Lower leg skin (tissue), 3 donors: Measurements from ENCODE around the gene RRAGD.

Experiments
- POLR2A ChIP-seq, 2 donors: fragments of 450-650 bp; IDR thresholded peaks; one replicate each; pipeline ENCODE4 v1.6.1; 2016 to 2017; ENCODE audit warnings: antibody characterized with exemption in 2 of 2, mild to moderate bottlenecking in 1 of 2, moderate library complexity in 1 of 2
- TF ChIP-seq, protein P1 (sequence below), 3 donors: fragments of 450-650 bp; IDR thresholded peaks; one replicate each; pipeline ENCODE4 v1.5.1; 2016; ENCODE audit warnings: antibody characterized with exemption in 3 of 3, mild to moderate bottlenecking in 3 of 3, moderate library complexity in 2 of 3

DNA sequence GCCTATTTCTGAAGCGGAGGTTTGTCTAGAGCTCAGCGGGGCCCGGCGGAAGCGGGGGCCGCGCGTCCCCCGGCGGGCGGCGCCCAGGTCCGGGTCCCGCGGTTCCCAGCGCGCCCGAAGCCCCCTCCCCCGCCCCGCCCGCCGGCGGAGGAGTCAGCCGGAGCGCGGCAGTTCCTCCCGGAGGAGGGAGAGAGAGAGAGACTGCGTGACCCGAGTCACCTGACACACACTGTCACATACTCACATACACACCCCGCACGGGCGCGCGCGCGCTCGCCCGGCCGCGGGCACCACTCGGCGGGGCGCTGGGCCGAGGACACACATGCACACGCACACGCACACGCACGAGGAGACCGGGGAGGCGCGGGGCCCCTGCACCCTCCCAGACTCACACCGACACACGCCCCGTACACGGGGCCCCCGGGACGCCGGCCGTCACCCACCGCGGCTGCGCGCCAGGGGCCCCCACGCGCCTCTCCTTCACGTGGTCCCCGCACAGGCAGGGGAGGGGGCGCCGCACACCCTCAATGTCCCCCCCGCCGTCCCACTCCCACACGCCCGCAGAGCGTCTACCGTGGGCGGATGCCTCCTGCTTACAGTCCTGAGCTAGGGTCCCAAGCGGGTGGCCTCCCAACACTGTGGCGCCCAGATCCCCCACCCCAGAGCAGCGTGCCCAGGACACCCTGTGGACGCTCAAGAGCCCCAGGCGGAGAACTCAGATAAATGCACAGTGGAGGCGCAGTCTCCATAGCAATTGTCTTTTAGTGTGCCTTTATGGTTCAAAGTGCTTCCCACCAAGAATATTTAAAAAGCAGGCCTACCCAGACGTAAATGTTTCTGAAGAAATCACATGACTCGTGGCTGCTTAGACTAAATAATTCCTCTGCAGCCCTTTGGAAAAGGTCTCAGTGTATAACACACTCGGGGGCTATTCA, at the start of gene RRAGD:
- TF ChIP-seq, protein P1, sequence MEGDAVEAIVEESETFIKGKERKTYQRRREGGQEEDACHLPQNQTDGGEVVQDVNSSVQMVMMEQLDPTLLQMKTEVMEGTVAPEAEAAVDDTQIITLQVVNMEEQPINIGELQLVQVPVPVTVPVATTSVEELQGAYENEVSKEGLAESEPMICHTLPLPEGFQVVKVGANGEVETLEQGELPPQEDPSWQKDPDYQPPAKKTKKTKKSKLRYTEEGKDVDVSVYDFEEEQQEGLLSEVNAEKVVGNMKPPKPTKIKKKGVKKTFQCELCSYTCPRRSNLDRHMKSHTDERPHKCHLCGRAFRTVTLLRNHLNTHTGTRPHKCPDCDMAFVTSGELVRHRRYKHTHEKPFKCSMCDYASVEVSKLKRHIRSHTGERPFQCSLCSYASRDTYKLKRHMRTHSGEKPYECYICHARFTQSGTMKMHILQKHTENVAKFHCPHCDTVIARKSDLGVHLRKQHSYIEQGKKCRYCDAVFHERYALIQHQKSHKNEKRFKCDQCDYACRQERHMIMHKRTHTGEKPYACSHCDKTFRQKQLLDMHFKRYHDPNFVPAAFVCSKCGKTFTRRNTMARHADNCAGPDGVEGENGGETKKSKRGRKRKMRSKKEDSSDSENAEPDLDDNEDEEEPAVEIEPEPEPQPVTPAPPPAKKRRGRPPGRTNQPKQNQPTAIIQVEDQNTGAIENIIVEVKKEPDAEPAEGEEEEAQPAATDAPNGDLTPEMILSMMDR (IDR thresholded peaks at IDR 0.05) = no peak
- TF ChIP-seq POLR2A (IDR thresholded peaks at IDR 0.05) = no peak
